Caki2 (cell line): ENCODE measurements around the gene HAS3. TPM values are rescaled to one million over a fixed set of nuclear protein-coding genes. Genes with fewer than 3 reads are reported as not detected.
"Not testable (repeated sequence)": the region's sequence is repeated elsewhere in the genome, so short reads cannot be mapped to it uniquely, and the experiment has no call there.

Source experiments
- DNase-seq: peaks from one replicate; pipeline ENCODE4 v3.0.0-alpha.2; 2015; ENCODE audit warnings: low read depth
- in situ Hi-C: cut with HindIII; loops from 2 replicates; pipeline ENCODE4 v1.10.0; 2016; ENCODE audit warnings: low sequenced_read_pairs, low pct_unique_long_range_greater_than_20kb, mixed read lengths
- total RNA-seq: library from RNA; depleted of rRNA; stranded (reverse); fragments of >200 nt; shearing (Covaris generic); gene quantifications from 2 replicates; pipeline ENCODE4 v1.2.3, GENCODE V29; 2014; ENCODE audit warnings: low replicate concordance; rRNA removed

Gene HAS3, protein sequence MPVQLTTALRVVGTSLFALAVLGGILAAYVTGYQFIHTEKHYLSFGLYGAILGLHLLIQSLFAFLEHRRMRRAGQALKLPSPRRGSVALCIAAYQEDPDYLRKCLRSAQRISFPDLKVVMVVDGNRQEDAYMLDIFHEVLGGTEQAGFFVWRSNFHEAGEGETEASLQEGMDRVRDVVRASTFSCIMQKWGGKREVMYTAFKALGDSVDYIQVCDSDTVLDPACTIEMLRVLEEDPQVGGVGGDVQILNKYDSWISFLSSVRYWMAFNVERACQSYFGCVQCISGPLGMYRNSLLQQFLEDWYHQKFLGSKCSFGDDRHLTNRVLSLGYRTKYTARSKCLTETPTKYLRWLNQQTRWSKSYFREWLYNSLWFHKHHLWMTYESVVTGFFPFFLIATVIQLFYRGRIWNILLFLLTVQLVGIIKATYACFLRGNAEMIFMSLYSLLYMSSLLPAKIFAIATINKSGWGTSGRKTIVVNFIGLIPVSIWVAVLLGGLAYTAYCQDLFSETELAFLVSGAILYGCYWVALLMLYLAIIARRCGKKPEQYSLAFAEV
- total RNA-seq, result 21.1 and 35.9 TPM in 2 replicates

DNA sequence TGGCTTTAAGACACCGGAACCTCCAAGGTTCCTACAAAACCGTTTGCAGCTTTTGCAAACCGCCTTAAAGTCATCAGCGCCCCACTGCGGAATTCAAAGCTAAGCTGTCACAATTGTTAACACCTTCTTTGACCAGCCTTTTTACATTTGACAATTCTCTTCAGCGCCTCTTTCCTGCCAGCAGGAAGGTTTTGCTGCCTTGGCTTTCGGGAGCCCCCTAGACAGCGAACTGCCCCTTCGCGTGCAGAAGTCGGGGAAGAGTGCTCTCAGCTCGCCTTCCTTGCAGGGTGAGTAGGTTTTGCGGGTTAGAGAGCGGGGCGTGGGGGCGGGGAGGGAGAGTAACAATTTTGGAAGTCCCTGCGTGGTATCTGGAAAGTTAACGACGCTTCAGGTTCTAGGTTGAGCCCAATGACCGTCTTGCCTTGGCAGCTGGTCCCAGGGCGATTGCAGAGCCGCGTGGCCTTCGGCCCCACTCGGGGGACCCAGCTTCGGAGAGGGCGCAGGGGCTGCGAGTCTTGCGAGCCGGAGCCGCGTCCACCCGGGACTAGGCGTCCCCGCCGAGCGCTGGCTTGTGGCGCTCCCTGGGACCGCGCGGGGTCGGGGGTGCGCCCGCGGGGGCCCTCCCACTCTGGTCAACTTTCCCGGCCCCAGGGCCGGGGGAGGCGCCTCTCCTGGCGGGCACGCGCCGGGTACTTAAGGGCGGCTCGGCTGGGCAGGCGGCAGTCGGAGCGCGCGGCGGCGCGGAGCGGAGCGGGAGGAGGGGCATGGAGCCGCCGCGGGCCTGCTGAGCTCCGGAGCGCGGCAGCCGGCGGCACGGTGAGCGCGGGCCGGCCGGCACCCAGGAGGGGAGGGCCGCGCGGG is at the start of gene HAS3:
Gene HAS3 (plus strand): TSS at position 153 of the 861 bp plus-strand sequence. CDS start 3,743 bp downstream, outside the sequence.
- in situ Hi-C loops, result loop anchor here (10.0 kb wide), 1 partner anchor 111 kb away; no protein-coding TSS in a partner anchor
- DNase-seq, result peak; percentile 79

DNA sequence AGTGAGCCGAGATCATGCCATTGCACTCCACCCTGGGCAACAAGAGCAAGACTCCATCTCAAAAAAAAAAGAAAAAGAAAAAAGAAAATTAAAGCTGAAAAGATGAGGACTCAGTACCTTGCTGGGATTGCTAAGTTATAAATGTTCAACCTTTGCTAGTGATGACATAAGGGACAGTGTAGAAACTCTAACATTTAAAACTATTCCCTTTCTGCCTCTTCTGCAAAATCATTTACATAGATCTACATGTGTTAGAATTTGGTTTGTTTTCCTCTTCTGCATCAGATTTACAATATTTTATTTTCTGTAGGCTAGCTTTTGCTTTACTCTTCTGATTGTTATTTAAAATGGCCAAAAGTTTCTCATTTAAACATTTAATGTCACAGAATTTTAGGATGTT is 49.5 kb upstream of the HAS3 start:
- in situ Hi-C loops, result no loop called here

DNA sequence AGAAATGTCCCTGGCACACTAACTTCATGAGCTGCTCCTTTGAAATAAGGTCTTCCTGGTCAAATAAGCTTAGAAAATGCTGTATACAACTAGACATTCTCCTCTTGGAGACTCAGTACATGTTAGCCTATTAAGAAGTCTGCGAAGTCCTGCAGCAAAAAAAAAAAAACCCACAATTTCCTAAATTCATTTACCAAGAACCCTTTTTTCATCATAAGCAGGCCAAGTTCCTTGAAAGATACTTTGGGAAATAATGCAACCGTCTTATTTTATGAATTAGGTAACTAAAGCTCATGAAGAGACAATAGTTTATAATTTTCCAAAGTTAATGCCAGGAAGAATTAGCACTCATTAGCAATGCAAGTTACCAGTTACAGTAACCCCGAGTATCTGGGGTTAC is 49.0 kb upstream of the HAS3 start:
- in situ Hi-C loops, result no loop called here
- DNase-seq, result no peak

More for the DNA sequence above, 49.5 kb upstream of the HAS3 start:
- DNase-seq, result no peak

DNA sequence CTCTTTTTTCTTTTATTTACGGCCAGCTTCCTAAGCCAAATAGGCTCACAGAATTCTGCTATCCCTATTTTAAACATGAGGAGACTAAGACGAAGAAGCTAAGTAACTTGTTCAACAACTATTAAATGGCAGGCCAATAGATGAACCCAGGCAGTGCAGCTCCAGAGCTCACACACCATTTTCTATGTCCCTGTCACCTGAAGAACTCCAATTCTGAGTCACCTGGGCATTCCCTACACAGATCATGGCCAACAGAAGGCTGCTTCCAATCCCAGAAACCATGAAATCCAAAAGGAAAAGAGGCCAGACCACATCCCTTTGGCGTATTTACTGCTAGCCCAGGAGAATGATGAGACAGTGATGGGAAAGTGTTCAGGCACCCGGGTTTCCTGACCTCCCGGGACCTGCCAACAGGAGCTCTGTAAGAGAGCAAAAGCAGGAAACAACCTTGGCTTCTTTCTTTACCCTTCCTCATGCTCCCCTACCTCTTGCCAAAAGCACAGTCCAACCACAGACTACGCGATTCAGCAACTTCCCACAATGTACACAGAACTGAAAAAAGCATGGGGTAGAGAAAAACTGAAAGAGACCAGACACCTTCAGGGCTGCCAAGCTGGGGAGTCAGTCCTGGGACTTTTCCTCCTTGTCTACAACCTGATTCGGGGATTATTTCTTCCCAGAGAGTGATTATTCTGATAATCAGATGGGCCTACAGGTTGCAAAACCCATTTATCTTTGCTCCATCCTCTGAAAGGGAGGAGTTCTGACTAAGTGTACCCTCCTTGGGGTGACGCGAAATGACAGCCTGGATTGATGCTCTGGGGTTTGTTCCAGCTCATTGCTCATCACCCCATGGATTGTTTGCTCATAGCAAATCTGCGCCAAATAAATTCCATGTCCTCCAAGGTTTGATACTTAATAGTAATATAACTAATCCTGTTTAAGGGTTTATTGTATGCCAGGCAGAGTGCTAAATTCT is 47.8 kb upstream of the HAS3 start:
- in situ Hi-C loops, result no loop called here

DNA sequence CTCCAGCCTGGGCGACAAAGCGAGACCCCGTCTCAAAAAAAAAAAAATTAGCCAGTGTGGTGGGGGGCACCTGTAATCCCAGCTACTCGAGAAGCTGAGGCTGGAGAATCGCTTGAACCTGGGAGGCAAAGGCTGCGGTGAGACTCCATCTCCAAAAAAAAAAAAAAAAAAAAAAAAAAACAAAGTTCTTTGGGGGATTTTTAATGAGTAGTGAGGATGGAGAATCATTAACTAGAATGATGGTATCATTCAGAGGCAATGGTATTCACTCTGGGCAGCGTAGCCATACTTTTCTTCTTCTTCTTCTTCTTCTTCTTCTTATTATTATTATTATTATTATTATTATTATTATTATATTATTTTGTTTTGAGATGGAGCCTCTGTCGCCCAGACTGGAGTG is 42.0 kb upstream of the HAS3 start:
- DNase-seq, result peak; percentile 75
- in situ Hi-C loops, result not testable (repeated sequence)

More for the DNA sequence above, 47.8 kb upstream of the HAS3 start:
- DNase-seq, result peak; percentile 79

DNA sequence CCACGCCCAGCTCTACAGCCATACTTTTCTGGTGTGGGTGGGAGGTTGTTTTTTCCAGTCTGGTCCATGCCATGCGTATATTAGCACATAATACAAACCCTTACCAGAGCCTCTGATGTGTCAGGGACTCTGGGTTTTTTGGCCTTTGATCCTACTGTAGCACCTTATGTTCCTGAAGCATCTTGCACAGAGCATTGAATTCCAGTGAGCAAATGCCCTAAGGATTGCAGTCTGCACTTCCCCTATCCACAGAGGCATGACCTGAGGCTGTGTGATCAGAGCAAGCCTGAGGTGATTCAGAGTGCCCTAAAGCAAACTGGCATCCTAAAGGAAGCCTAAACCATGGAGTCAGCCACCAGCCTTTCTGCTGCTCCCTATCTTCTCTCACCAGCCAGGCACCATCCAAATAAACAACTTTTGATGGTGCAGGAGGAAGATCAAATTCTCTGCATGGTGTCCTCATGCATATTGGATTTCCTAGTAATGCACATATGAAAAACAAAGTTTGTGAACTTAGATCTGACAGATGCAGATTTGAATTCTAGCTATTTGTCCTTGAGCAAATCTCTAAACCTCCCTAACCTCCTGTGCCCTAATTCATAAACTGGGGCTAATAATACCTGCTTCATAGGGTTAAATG is 41.2 kb upstream of the HAS3 start:
- in situ Hi-C loops, result no loop called here
- peak; percentile 78 for DNase-seq

DNA sequence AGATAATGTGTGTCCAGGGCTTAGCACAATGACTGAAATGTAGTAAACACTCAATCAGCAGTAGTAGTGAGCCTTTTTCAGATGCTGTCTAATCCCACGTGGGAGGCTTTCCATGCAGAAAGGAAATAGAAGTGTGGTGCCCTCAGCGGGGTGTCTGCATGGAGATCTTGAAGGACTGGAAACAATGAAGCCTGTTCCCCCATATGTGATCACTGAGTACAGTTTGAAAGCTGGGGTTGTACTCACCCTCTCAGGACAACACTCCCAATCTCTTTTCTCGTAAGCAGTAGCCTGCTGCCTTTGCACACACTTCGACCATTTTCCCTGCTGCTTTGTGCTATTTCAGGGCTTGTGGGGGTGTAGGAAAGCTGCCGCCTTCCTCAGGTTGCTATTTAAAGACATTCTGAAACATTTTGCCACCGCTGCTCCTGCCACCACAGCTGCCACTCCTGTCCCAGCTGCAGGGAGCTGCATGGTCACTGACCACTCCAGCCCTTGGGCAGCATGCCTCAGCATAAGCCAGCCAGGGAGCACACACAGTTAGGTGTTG is 40.6 kb upstream of the HAS3 start:
- in situ Hi-C loops, result no loop called here
- no peak for DNase-seq

DNA sequence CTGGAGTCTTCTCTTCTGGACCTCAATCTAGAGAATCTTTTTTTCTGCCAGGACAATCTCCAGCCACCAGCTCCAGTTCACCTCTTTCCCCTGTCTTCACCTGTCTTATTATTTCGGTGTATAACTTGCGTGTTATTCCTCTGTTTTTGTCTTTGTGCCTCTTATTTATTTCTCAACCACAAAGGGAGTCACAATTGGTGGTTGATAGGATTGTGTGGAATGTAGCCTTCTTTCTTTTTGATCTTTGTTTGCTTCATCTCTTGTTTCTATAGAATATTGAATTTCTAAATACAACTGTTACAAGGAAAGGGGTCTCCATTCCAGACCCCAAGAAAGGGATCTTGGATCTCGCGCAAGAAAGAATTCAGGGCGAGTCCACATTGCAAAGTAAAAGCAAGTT is 35.9 kb upstream of the HAS3 start:
- in situ Hi-C loops, result no loop called here
- no peak for DNase-seq

DNA sequence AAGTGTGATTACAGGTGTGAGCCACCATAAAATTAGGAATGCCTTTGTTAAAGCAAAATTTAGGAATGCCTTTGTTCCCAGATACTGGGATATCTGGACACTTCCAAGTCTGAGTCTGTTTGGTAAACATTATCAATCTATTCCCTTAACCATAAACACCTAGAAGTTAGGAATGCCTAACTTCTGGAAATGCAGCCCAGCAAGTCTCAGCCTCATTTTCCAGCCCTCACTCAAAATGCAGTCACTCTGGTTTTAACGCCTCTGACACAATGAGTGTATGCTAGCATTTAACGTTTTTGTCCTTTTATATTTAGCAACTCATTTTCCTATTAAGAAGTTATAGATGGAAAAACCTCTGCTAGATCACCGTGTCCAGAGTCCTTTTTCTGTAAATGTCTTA is 34.4 kb upstream of the HAS3 start:
- in situ Hi-C loops, result no loop called here
- DNase-seq, result no peak

DNA sequence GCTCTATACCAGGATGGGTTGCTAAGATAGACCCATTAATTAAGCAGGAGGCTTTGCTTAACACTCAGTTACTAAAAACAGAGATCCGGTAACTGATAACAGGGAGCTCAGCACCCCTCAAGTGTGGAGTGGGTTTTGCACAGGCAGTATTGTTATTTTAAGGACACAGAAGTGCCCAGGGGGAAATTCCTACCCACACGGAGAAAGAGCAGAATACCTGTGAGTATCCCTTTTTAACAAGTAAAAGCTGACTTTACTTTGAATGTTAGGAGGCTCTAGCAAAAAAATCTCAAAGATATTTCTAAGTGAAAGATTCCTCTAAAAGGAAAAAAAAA is 32.8 kb upstream of the HAS3 start:
- in situ Hi-C loops, result no loop called here
- no peak for DNase-seq

DNA sequence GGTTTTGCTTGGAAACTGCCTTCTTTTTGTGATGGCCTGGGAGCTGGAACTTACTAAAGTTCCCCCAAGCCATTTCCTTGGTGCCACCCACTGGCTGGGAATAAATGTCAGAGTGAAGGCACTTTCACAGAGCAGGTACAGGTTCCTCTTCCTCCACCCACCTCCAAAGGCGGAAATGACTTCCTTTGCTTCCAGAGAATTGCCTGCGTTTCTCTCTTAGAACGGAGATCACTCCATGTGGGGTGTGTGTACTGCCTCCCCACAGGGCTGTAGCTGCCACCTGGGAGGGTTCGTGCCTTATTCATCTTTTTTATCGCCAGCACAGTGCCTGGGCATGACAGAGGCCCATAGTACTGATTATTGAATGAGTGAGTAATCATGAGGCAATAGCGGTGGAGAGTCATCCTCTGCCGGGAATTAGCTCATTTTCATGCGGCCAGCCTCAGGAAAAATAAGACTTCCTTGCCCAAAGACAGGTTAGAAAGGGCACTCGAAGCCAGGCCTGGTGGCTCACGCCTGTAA is 32.2 kb upstream of the HAS3 start:
- peak; percentile 80 for DNase-seq
- in situ Hi-C loops, result no loop called here

DNA sequence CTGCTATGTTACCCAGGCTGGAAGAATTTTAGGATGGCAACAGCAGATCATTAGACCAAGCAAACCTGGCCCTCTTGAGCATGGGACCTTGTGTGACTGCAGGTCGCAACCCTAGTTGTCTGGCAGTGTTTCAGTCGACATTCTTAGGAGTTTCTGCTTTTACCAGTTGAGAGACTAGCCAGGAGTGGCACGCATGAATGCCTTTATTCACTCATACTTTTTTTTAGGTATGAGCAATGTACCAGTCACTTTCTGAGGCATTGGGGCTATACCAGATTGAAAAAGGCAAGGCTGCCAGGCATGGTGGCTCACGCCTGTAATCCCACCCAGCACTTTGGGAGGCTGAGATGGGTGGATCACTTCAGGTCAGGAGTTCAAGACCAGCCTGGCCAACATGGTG is 28.2 kb upstream of the HAS3 start:
- in situ Hi-C loops, result no loop called here

DNA sequence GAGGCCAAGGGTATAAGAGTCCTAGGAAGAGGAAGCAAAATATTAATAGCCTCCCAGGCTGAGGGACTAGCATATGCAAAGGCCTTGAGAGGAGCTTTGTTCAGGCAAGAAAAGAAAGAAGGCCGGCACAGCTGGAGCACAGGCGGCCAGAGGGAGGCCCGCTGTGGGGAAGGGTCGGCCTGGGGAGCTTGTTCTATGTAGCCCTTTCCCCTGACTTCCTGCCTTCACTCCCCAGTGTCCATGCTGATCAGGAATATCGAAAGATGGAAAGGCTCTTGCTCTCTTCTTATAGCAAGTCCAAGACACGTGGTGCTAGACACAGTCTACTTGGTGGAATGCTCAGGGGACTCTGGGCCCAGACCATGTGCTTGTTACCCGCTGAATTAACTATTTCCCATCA is 27.4 kb upstream of the HAS3 start:
- in situ Hi-C loops, result no loop called here
- no peak for DNase-seq

More for the DNA sequence above, 28.2 kb upstream of the HAS3 start:
- peak; percentile 88 for DNase-seq

DNA sequence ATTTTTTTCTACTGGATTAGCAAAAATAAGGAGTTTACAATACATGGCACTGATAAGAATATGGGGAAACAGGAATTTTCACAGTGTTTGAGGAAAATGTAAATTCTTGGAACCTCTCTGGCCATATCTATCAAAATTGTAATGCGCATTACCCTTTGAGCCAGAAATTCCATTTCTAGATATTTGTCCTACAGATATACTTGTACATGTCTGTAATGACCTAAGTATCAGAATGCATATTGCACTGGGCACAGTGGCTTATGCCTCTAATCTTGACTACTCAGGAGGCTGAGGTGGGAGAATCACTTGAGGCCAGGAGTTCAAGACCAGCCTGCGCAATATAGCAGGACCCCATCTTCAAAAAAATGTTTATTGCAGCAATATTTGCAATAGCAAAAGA is 25.8 kb upstream of the HAS3 start:
- in situ Hi-C loops, result no loop called here
- DNase-seq, result no peak

DNA sequence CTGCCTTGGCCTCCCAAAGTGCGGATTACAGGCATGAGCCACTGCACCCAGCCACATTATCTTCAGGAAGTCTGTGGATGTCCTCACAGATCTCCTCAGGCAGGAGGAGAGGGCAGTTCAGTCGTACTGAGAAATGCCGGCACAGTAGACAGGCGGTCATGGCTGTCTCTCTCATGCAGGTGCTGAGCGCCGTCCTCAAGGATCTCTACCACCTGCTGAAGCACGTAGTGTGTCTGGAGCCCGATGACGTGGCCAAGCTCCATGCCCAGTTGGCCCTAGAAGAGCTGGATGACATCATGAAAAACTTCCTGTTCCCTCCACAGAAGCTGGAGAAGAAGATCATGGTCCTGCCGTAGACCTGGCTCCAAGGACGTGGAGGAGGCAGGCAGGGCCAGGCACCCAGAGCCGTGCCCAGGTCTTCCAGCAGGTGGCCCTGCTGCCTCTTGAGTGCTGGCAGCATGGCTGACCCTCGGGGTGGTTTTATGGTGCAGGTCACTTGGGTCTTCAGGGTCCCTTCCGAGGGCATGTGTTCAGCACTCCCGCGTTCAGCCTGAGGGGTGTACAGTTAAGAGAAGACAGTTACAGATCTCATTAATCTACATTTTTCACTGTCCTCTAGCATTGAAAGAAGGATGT is 22.0 kb upstream of the HAS3 start:
- peak; percentile 54 for DNase-seq
- in situ Hi-C loops, result no loop called here

DNA sequence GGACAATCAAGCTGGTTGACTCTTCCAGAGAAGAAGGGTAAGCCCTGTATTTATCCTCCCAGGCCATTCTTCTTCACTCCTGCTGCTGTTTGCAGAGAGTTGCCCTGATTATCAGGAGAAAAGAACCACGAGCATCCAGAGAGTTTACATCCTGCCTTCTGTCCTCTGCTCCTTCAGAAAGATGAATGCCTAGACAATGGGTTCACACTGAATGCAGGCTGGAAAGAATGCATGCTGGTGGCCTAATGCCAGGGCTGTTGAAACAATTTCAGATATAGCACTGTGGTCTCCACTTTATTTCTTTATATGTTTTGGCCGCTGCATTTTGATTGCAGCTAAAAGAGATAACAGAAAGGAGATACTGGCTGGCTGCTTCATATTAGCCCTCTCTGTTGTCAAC is 21.2 kb upstream of the HAS3 start:
- DNase-seq, result no peak
- in situ Hi-C loops, result no loop called here
